GM19467 (cell line): Measurements from ENCODE around the gene ABI1.

Source experiments
- ATAC-seq: cut with Tn5 transposase; IDR thresholded peaks from one replicate; pipeline ENCODE4 v1.9.1; 2021; ENCODE audit warnings: mild to moderate bottlenecking, moderate library complexity; ENCODE audit not compliant: unreplicated experiment

Gene ABI1

DNA sequence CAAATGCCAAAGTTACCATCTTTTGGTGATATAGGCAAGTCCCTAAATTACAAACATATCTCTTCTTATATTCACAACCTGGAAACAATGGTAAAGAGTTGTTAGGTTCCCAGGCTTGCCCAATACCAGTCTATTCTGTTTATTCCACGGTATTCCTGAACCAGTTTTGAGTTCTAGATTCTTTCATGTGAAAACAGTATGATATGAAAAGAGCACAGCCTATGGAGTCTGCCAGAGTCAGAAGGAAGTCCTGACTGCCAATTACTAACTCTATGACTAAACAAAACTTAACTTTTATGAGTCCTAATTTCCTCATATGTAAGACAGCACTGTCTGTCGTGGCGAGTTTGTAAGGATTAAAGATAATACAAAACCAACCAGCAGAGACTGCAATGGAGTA is 5.6 kb downstream of the ABI1 start:
- no peak for ATAC-seq

DNA sequence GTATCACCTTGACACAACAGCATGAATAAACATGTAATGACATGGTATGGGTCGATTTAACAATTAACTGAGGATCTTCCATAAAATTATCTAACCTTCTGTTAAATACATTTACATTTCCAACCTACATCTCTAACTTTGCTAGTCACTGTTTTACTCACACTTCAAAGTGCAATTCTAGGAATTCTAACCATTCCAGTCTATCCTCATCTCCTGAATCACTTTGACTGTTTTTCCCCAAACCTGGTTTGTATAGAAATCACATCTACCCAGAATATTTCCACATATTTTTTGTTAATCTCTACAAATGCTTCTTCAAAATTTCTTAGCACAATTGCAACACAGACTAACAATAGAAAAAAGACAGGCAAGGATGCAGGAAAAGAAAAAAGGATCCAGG is 6.2 kb downstream of the ABI1 start:
- ATAC-seq, result no peak

DNA sequence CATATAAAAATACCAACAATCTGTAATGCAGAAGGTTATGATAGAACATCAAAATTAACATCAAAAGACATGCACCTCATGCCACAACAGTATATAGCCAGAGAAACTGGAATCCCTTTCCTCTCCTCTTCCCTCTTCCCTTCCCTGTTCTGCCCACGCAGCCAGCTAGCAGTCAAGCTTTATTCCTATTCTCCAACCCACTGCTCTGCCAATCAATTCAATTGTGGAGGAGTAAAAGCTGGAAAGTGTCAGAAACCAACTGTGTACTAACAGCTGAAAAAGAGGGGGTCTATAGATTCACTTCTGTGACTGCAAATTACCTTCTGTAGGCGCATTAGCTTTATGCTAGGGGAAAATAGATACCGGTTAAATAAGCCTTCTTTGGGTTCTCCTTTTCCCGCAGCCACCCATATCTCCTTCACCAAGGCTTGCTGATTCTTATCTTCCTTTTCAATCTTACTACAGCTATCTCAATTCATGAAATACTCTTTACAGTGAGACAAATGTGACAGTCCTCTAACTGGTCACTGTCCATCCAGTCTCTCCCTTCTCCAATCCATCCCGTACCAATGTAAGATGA is 16.3 kb downstream of the ABI1 start:
- ATAC-seq, result no peak

DNA sequence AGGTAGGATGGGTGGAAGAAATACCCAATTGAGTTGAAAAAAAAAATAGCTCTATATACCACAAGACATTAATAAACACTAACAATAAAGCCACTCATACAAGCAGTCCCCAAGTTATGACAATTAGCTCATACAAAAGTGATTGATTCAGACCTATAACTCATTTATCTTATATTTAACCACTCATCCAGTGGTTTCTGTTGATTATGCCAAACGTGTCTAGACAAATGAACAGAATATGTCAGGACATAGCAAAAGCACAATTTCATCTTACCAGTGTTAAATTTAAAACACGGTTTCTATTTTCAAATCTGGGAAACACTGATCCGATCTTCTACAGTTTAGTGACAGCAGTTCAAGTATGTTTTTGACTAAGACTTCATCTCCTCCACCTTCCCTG is 17.0 kb downstream of the ABI1 start:
- no peak for ATAC-seq

DNA sequence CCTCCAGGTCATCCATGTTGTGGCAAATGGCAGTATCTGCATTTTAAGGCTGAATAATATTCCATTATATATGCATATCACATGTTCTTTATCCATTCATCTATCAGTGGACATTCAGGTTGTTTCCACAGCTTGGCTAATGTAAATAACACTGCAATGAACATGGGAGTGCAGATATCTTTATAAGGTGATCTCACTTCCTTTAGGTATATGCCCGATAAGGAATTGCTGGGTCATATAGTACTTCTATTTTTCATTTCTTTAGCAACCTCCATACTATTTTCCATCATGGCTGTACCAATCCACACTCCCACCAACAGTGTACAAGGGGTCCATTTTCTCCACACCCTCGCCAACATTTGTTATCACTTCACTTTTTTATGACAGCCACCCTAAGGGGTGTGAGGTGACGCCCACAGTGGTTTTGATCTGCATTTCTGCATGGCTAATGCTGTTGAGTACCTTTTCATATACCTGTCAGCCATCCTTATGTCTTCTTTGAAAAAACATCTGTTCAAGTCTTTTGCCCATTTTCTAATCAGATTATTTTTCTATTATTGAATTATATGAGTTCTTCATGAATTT is 18.9 kb downstream of the ABI1 start:
- no peak for ATAC-seq

DNA sequence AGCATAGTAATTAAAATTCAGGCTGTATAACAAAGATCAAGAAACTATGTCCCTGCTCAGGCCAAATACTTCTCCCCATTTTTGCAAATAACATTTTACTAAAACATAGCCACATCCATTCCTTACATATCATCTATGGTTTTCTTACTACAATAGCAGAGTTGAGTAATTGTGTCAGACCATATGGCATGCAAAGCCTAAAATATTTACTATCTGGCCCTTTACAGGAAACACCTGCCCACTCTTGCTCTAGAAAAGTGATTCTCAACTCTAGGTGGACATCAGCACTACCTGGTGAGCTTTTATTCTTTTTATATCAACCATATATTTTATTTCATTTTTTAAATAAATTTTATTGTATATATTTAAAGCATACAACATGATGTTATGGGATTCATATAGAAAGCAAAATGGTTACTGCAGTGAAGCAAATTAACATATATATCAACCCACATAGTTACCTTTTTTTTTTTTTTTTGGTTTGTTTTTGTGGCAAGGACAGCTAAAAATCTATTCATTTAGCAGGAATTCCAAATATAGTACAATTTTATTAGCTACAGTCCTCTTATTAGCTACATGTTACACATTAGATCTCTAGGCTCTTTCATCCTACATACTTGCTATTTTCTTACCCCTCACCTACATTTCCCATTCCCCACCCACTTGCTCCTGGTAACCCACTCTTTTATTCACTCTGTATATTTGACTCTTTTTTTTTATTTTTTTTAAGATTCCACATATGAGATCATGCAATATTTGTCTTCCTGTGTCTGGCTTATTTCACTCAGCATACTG is 19.6 kb downstream of the ABI1 start:
- no peak for ATAC-seq

DNA sequence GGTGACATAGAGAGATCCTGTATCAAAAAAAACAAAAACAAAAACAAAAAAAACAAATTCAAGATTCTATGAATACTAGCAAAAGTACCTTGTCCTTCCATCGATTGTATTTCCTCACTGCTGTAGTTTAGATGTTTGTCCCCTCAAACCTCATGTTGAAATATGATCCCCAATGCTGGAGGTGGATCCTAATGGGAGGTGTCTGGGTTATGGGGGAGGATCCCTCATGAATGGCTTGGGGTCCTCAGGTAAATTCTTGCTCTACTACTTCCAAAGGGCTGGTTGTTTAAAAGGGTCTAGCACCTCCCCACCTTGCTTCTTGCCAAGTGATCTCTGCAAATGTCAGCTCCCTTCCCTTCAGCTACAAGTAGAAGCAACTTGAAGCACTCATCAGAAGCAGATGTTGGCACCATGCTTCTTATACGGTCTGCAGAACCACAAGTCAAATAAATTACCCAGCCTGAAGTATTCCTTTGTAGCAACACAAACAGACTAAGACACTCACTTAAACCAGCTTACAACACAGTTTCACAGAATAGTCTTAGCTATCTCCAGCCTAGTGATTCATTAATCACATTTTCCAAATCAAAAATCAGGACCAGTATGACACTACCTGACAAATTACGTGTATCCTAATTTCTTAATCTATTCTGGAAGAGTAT is 20.7 kb downstream of the ABI1 start:
- ATAC-seq, result no peak

DNA sequence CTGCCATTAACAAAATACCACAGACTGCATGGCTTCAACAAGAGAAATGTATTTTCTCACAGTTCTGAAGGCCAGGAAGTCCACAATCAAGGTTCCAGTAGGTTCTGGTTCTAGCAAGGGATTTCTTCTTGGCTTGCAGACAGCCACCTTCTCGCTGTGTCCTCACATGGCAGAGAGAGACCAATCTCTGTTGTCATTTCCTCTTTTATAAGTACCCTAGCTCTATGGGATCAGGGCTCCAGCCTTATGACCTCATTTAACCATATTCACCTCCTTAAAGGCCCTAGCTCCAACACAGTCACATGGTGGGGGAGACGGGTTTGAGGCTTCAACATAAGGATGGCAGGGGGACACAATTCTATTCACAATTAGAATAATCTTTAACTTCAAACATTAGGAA is 23.6 kb downstream of the ABI1 start:
- no peak for ATAC-seq

DNA sequence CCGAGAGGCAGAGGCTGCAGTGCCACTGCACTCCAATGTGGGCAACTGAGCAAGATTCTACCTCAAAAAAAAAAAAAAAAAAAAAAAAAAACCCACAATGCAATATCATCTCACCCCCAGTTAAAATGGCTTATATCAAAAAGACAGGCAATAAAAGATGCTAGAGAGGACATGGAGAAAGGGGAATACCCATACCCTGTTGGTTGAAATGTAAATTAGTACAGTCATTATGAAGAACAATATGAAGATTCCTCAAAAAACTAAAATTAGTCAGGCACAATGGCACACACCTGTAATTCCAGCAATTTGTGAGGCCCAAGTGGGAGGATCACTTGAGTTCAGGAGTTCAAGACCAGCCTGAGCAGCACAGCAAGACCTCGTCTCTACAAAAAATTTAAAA is 25.7 kb downstream of the ABI1 start:
- ATAC-seq, result no peak

DNA sequence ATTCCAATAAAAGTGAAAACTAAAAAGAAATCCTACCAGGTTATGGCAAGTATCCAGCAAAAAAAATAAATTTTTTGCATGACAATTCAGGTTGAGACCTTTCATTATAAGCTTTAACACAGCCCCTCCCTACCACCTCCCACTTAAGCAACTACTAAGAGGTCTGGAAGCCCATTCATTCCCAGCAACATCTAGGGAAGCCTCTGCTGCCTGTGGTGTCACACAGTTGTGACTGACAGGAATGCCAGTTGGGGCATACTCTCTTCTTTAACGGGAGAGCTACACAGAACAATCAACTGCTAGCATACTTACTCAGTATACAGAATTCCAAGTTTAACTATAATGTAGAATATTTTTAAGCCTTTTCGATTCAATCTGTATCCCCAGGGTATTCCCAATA is 27.8 kb downstream of the ABI1 start:
- ATAC-seq, result no peak

DNA sequence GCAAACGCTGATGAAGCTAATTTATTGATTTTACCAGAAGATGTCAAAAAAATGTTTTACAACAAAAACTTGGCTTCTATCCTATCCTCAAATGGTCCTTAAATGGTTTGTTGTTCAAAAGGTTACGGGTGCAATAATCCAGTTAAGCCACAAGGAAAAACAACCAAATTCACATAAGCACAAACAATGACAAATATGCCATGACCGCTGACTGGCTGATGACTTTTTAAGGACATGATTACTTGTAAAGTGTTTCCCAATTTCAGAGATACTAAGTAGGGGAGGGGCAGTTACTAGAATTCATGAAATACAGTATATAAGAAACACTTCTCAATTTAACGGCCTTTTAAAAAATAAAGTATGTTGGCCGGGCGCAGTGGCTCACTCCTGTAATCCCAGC is 28.8 kb downstream of the ABI1 start:
- no peak for ATAC-seq

DNA sequence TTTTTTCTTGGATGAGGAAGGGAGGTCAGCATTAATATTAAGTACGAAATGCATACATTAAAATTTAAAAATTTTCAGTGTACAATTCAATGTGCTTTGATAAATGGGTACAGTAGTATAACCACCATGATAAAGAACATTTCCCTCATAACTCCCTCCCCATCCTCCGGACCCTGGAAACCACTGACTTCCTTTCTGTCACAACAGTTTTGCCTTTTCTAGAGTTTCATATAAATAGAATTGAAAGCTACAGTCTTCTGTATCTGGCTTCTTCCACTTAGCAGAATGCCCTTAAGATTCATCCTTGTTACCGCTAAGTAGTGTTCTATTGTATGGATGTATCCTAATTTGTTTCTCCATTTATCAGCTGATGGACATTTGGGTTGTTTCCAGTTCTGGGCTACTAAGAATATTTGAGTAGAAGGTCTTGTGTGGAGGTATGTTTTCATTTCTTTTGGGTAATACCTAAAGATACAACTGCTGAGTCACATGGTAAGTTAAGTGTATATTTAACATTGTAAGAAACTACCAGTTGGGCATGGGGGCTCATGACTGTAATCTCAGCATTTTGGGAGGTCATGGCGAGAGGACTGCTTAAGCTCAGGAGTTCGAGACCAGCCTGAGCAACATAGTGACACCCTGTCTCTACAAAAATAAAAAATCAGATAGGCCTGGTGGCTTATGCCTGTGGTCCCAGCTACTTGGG is 30.8 kb downstream of the ABI1 start:
- ATAC-seq, result no peak

DNA sequence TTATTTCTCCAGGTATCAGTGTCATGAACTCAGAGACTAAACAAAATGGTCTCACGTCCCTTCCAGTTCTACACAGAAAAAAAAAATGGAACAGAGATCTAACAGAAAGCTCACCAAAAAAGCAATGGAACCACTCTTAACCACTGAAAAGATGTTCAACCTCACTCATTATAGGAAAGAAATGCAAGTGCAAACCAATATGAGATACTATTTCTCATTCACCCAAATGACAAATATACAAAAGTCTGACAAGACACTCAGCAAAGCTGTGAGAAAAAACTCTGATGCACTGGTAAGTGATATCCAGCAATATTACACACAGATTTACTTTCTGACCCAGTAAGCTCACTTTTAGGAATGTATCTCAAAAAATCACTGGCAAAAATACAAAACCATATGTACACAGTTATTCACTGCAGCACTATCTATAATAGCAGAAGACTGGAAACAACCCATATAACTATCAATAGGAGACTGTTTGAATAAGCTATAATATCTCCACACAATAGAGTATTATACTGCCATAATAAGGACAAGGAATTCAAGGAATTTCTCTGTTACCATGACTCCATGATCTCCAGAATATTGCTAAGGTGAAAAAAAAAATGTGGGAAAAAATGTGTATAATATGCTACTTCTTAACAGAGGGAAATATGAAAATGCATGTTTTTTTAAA is 36.6 kb downstream of the ABI1 start:
- no peak for ATAC-seq

DNA sequence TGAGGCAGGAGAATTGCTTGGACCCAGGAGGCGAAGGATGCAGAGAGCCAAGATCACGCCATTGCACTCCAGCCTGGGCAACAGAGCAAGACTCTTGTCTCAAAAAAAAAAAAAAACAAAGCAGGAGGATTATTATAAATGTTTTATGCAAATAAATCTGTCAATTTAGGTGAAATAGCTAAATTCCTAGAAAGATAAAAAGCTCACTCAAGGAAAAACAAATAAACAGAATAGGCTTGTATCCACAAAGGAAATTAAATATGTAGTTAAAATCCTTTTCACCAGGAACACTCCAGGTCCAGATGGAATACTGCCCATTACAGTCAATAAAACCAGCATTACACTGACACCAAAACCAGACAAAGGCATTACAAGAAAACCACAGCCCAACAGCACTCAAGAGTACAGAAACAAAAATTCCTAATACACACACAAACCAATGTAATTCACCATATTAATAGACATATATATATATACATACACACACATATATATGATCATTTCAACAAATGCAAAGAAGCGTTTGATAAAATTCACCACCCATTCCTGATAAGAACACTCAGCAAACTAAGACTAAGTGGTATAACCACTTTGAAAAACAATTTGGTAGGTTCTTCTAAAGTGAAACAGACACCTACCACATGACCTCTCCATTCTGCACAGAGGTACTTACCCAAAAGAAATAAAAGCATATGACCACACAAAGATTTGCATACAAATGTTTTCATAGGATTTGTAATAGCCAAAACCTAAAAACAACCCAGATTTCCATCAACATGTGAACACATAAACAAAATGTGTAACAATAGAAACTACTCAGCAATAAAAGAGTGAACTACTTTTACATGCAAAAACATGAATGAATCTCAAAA is 38.8 kb downstream of the ABI1 start:
- no peak for ATAC-seq

DNA sequence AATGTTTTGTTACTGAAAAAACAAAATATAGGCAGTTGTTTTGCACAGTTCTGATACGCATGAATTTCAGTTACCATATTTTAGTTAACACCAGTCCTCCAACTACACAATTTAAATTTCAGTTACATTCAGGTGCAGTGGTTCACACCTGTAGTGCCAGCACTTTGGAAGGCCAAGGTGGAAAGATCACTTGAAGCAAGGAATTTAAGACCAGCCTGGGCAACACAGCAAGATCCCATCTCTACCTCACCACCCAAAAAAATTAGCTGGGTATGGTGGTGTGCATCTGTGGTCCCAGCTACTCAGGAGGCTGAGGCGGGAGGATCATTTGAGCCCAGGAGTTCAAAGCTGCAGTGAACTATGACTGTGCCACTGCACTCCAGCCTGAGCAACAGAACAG is 45.3 kb downstream of the ABI1 start:
- no peak for ATAC-seq

DNA sequence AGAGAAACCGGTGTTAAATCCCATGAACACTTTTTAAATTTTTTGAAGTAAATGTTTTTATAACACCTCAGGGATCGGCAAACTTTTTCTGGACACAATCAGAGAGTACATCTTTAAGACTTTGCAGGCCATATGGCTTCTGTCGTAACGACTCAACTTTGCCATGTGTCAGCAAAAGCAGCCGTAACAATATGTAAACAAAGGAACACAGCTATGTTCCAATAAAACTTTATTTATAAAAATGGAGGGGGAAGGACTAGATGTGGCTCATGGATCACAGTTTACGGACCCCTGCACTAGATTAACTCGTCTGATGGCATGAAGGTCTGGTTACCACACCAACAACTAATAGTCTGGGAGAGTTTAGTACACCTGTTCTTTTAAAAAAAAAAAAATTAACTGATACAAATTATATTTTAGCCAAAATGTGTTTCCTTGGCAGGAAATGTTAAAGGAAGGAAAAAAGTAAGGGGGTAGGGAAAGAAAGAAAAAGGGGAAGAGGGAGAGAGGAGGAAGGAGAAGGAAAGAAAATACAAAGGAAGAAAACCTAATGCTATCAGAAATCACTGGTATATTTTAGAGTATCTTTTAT is 50.2 kb downstream of the ABI1 start:
- ATAC-seq, result no peak

DNA sequence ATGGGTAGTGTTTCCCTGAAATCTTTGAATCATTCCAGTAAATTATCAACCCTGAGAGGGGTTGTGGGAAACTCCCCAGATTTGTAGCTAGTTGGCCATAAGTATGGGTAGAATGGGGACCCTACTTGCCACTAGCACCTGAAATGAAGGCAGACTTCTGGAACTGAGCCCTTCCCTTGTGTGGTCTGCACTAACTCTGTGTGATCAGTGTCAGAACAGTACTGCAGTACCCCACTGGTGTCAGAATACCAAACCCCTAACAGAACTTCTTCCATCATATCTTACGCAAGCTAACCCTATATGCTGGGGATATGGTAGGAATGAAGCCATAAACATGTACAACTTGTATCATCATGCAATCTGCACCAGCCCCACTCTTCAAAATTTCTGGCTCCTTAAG is 50.8 kb downstream of the ABI1 start:
- ATAC-seq, result no peak

DNA sequence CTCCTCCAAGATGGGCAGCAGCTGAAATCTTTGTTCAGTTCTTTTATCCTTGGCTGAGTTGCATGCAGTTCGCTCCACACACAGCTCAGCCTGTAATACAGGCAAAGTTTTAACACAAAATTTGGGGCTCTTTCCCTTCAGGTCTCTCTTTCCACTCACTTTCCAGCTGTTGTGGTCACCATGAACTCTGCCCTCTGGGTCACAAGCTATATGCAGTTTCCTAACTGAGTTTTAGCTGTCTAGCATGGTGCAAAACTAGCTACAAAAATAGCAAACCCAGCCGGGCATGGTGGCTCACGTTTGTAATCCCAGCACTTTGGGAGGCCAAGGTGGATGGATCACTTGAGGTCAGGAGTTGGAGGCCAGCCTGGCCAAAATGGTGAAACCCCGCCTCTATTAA is 53.2 kb downstream of the ABI1 start:
- no peak for ATAC-seq

DNA sequence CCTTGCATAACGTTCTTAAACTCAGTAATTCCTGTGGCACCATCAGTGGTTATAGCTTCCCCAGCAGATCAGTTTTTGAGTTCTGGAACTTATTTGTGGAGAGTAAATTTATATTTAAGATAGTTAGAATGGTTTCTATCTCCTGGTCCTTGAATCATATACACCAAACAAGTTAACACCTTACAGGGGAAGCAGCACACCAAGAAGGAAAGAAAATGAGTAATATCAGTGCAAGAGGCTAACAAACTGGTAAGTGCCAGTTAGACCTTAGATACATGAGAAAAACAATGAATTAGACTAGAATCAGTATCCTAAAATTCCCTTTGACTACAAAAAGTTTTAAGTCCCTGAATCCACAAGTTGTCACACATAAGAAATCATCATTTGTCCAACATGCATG is 54.2 kb downstream of the ABI1 start:
- ATAC-seq, result no peak
